ENCODE data around the gene HOXA3. TPM values are rescaled to one million over a fixed set of nuclear protein-coding genes. Genes with fewer than 3 reads are reported as not detected.

HOXA3 gene
- total RNA-seq, 1 donor from 2014 or later: not detected

GRCh38 chr7:27161214-27161720, 8.9 kb upstream of the HOXA3 start:
- H3K4me1 Mint-ChIP-seq: peaks cover 30% of the 10 kb centered on the region
- peak; percentile 26 for ATAC-seq (ENCODE audit: low read depth)
- peaks cover 68% of the 10 kb centered on the region for H3K27me3 Mint-ChIP-seq
- intact Hi-C loops (cut with micrococcal nuclease): loop anchor here (1.0 to 5.0 kb wide), 18 partner anchors 11 to 1902 kb away; partner anchors contain the start of genes HOXA1, NFE2L3 and SNX10
- no peaks in the 10 kb centered on the region for H3K36me3 Mint-ChIP-seq (ENCODE audit: low read depth)
- TF ChIP-seq, protein P1, sequence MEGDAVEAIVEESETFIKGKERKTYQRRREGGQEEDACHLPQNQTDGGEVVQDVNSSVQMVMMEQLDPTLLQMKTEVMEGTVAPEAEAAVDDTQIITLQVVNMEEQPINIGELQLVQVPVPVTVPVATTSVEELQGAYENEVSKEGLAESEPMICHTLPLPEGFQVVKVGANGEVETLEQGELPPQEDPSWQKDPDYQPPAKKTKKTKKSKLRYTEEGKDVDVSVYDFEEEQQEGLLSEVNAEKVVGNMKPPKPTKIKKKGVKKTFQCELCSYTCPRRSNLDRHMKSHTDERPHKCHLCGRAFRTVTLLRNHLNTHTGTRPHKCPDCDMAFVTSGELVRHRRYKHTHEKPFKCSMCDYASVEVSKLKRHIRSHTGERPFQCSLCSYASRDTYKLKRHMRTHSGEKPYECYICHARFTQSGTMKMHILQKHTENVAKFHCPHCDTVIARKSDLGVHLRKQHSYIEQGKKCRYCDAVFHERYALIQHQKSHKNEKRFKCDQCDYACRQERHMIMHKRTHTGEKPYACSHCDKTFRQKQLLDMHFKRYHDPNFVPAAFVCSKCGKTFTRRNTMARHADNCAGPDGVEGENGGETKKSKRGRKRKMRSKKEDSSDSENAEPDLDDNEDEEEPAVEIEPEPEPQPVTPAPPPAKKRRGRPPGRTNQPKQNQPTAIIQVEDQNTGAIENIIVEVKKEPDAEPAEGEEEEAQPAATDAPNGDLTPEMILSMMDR (IDR thresholded peaks at IDR 0.05): peak; percentile 14
- H3K4me3 Mint-ChIP-seq: peak overlapping the region; percentile 75
- CTCF ChIA-PET: interaction anchor here (0.6 to 3.6 kb wide), 37 partner anchors 11 to 1312 kb away, joined by 3 to 94 read pairs (median 4); no protein-coding TSS in a partner anchor
- no peak for DNase-seq
- no peak overlapping the region for H3K27ac Mint-ChIP-seq
- POLR2A ChIA-PET: interaction anchor here (0.6 to 1.7 kb wide), 5 partner anchors 10 to 1298 kb away, joined by 4 to 6 read pairs (median 4); no protein-coding TSS in a partner anchor
- H3K9me3 Mint-ChIP-seq: no peaks in the 10 kb centered on the region

GRCh38 chr7:27160546-27161213, 8.3 kb upstream of the HOXA3 start:
- no peak overlapping the region for H3K27ac Mint-ChIP-seq
- DNase-seq: peak; percentile 83
- ChIA-PET POLR2A (interaction anchor here (0.6 to 1.7 kb wide), 6 partner anchors 10 to 1298 kb away, joined by 3 to 6 read pairs (median 4); no protein-coding TSS in a partner anchor), CTCF (interaction anchor here (0.6 to 3.6 kb wide), 35 partner anchors 10 to 1311 kb away, joined by 3 to 94 read pairs (median 4); no protein-coding TSS in a partner anchor)
- TF ChIP-seq, protein P1 (IDR thresholded peaks at IDR 0.05): peak; percentile 97
- H3K9me3 Mint-ChIP-seq: no peaks in the 10 kb centered on the region
- H3K27me3 Mint-ChIP-seq: peaks cover 72% of the 10 kb centered on the region
- intact Hi-C loops (cut with micrococcal nuclease): loop anchor here (1.0 to 5.0 kb wide), 18 partner anchors 10 to 1902 kb away; partner anchors contain the start of genes HOXA1, NFE2L3 and SNX10
- ATAC-seq (ENCODE audit: low read depth): peak; percentile 87
- peak overlapping the region; percentile 75 for H3K4me3 Mint-ChIP-seq
- H3K4me1 Mint-ChIP-seq: peaks cover 31% of the 10 kb centered on the region
- H3K36me3 Mint-ChIP-seq (ENCODE audit: low read depth): no peaks in the 10 kb centered on the region

DNA sequence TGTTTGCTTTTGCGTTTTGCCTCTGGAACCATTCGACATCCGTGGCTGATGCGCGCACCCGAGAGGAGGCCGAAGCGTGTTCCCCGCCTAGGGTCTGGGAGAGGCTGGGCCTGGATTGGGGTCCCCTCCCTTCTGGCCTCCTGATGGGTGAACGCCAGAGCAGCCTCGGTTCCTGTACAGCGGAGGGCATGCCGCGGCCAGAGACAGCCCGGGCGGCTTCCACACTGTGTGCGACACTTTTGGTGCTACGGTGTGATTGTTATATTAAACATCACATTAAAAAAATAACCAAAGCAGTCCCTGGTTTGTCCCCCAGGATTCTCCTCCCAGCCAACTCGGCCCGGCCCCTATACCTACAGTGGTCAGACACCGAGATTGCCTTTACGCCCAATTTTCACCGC, 7.8 kb upstream of the HOXA3 start:
- CTCF ChIA-PET: interaction anchor here (1.1 to 3.6 kb wide), 13 partner anchors 10 to 1309 kb away, joined by 4 to 94 read pairs (median 6); no protein-coding TSS in a partner anchor
- peaks cover 33% of the 10 kb centered on the region for H3K4me1 Mint-ChIP-seq
- TF ChIP-seq, protein P1 (IDR thresholded peaks at IDR 0.05): no peak
- H3K27ac Mint-ChIP-seq: no peak overlapping the region
- POLR2A ChIA-PET: interaction anchor here (0.6 to 1.7 kb wide), 3 partner anchors 9 to 732 kb away, joined by 3 to 6 read pairs (median 6); no protein-coding TSS in a partner anchor
- H3K27me3 Mint-ChIP-seq: peaks cover 74% of the 10 kb centered on the region
- H3K9me3 Mint-ChIP-seq: no peaks in the 10 kb centered on the region
- peak overlapping the region; percentile 75 for H3K4me3 Mint-ChIP-seq
- DNase-seq (peak; percentile 39), ATAC-seq (ENCODE audit: low read depth) (peak; percentile 22)
- H3K36me3 Mint-ChIP-seq (ENCODE audit: low read depth): no peaks in the 10 kb centered on the region
- intact Hi-C loops (cut with micrococcal nuclease): loop anchor here (2.0 to 5.0 kb wide), 12 partner anchors 63 to 1901 kb away; partner anchors contain the start of genes HOXA1, NFE2L3 and SNX10

DNA sequence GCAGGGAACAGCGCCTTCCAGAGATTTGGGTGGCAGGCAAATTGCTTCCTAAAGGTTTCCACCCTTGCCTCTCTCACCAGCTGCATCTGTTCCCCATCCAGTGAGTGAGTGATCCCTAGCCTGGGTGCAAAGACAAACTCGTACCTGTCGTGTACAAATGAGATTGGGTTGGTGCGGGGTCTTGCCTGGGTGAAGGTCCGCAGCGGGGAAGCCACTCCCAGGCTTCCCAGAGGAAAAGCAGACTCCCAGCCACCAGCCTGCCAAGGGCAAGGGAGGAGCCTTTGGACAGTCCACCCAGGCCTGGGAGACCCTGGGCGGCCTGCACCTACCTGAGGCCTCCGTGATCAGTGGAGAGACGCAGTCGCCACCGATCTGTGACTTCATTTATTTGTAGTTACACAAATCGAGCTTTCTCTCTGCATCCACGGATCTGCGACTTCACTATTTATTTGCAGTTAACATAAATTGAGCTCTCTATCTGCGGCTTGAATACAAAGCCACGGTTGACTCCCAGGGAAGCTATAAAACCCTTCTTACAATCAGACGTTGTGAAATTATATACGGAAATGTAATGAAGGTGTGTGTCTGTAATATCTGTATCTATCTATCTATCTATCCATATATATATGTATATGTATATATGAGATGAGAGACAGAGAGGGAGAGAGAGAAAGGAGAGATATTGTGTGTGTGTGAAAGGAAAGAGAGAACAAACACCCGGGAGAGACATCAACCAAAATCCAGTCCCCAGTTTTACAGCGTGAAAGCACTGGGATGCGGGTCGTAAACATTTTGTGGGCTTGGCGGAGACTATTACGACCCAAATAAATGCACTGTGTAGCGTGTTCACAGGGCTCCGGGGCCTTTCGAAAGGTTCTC, 7.1 kb upstream of the HOXA3 start:
- Mint-ChIP-seq H3K27ac (no peak overlapping the region), H3K36me3 (ENCODE audit: low read depth) (no peaks in the 10 kb centered on the region), H3K27me3 (peaks cover 78% of the 10 kb centered on the region), H3K9me3 (no peaks in the 10 kb centered on the region), H3K4me3 (peak overlapping the region; percentile 75), H3K4me1 (peaks cover 38% of the 10 kb centered on the region)
- POLR2A ChIA-PET: no interaction called here
- DNase-seq (no peak), ATAC-seq (ENCODE audit: low read depth) (no peak)
- CTCF ChIA-PET: interaction anchor here (0.8 to 1.6 kb wide), 8 partner anchors 9 to 1267 kb away, joined by 3 to 8 read pairs (median 4); no protein-coding TSS in a partner anchor
- TF ChIP-seq, protein P1 (IDR thresholded peaks at IDR 0.05): no peak
- intact Hi-C loops (cut with micrococcal nuclease): loop anchor here (2.0 to 5.0 kb wide), 12 partner anchors 62 to 1901 kb away; partner anchors contain the start of genes HOXA1, NFE2L3 and SNX10
